HG03139 (cell line): Measurements from ENCODE around the gene GOLPH3L.
"Not testable (repeated sequence)": the region's sequence is repeated elsewhere in the genome, so short reads cannot be mapped to it uniquely, and the experiment has no call there.

ENCODE experiments used
- ATAC-seq: cut with Tn5 transposase; IDR thresholded peaks from one replicate; pipeline ENCODE4 v1.9.1; 2021; ENCODE audit not compliant: unreplicated experiment

GOLPH3L gene

GRCh38 chr1:150619576-150620509, 77.1 kb downstream of the GOLPH3L start:
- no peak for ATAC-seq

- no peak for ATAC-seq
These were observed 81.4 kb downstream of the GOLPH3L start for GRCh38 chr1:150615346-150616201.

DNA sequence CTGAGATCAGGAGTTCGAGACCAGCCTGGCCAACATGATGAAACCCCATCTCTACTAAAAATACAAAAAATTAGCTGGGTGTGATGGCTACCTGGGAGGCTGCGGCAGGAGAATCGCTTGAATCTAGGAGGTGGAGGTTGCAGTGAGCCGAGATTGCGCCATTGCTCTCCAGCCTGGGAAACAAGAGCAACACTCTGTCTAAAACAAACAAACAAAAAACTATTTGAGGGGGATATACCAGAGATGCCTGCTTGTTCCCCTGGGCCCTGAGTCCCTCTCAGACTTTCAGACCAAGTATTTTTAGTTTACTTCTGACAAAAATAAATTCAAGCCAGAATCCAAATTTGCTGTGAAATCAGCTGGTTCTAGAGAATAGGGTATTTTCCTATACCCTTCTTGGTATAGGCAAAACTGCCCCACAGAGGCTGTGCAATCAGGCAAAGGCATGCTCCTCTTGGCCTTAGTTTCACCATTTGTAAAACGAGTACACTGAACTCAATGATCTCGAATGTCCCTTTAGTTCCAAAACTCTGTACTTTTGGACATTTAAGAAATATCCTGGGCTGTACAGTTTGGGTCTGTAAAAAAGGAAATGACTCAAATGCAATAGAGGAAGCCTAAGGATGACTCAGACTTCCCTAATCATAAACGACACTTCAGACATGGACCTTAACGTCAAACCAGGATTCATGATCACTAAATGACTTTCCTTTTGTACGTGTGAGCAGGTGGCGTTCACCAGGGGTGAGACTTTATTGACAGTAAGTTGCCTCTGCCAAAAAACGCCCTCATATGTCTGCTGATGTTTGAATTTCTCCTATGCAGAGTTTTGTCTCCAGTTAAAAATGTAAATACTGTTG, 83.7 kb downstream of the GOLPH3L start:
- no peak for ATAC-seq

DNA sequence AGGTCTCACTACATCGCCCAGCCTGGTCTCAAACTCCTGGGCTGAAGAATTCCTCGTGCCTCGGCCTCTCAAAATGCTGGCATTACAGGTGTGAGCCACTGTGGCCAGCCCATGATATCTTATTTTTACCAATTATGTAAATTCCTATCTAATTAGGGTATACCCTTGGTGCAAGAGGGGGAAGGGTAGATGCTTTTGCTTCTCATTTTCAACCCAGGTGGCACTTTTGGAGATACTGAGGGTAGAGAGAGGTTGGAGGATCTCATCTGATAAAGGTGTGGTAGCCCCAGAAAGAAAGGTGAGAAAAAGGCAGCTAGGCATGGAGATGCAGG, 85.0 kb downstream of the GOLPH3L start:
- no peak for ATAC-seq

DNA sequence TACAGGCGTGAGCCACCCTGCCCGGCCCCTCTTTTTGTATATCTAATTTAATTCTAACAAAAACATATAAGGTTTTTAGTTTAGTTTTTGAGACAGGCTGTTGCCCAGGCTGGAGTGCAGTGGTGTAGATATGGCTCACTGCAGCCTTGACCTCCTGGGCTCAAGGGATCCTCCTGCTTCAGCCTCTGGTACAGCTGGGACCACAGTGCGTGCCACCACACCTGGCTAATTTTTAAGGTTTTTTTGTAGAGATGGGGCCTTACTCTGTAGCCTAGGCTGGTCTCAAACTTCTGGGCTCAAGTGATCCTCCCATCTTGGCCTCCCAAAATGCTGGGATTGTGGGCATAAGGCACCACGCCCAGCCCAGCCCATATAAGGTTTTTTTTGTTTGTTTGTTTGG, 86.4 kb downstream of the GOLPH3L start:
- no peak for ATAC-seq

DNA sequence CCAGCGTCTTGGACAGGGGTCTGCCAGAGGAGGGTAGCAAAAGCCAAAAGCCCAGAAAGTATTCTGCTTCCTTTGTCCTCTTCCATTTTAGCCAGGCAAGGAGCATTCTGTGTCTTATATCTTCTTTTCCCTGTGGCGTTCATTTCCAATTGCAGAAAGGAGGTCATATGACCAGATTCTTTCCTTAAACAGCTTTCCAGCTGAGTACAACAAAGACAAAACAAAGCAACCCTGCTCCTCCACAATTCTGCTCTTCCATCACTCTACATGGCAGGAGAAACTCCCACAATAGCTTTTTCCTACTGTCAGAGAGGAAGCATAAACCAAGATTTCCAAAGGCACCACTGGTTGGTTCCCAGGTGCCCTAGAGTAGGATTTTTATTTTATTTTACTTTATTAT, 87.2 kb downstream of the GOLPH3L start:
- no peak for ATAC-seq

- no peak for ATAC-seq
These were observed 90.4 kb downstream of the GOLPH3L start for GRCh38 chr1:150606463-150607142.

GRCh38 chr1:150605451-150605731, 91.6 kb downstream of the GOLPH3L start:
- ATAC-seq: not testable (repeated sequence)

DNA sequence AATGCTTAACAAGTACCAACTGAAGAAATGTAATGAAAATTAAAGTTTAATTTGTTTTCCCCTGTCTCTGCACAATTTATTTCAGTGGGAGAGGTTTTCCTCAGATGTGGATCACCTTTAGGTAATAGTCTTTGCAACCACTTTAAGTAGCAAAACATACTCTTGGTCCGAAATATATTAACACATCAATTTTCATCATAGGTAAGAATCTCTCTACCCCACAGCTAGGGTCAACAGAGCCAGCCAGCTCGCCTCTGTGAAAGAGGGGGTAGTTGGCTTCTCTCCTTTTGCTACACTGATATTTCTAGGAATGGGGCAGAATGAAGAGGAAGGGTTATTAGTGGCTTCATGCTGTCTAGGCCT, 92.7 kb downstream of the GOLPH3L start:
- ATAC-seq: no peak

DNA sequence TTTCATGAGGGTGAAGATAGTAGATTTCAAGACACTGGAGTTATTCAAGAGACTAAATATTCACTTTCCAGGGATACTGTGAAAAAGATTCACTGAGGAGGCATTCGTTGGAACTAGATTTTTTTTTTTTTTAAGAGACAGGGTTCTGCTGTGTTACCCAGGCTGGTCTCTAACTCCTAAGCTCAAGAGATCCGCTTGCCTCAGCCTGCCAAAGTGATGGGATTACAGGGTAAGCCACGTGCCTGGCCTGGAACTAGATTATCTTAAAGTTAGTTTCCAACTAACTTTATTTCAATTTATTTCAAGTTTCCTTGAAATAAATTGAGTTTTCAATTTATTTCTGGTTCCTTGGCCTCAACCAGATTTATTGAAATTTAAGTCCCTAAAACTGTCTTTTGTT, 93.2 kb downstream of the GOLPH3L start:
- no peak for ATAC-seq

DNA sequence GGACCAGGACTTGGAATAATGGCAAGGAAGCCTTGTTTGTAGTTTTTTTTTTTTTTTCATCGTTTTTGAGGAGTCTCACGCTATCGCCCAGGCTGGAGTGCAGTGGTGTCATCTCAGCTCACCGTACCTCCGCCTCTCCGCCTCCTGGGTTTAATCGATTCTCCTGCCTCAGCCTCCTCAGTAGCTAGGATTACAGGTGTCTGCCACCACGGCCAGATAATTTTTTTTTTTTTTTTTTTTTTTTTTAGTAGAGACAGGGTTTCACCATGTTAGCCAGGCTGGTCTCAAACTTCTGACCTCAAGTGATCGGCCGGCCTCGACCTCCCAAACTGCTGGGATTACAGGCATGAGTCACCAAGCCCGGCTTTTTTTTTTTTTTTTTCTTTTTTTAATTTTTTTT, 94.6 kb downstream of the GOLPH3L start:
- ATAC-seq: not testable (repeated sequence)

- ATAC-seq: no peak
These were observed 95.4 kb downstream of the GOLPH3L start for GRCh38 chr1:150601540-150601939.

GRCh38 chr1:150598346-150598745, 98.6 kb downstream of the GOLPH3L start:
- ATAC-seq: not testable (repeated sequence)

DNA sequence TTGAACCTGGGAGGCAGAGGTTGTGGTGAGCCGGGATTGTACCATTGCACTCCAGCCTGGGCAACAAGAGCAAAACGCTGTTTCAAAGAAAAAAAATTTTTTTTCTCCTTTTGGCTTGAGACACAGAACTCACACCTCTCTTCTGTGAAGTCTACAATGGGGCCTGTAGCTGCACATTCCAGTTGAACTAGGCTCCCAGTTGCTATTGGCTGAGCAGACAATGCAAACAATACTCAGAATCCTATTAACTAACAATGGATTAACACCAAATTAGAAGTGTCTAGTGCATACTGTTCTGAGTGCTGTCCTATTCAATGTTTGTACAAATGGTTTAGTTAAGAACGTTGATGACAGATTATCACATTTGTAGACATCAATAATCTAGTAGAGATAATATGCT, 100.0 kb downstream of the GOLPH3L start:
- no peak for ATAC-seq
